ENCODE measurements around the gene CTDSPL.

The CTDSPL gene

GRCh38 chr3:37901721-37902120 is 40.0 kb downstream of the CTDSPL start:
- H3K36me3 ChIP-seq (ENCODE audit: insufficient read depth, low read length), result no peaks in the 10 kb centered on the region
- no peak overlapping the region for H3K27ac ChIP-seq
- H3K4me3 ChIP-seq, result no peak overlapping the region
- DNase-seq (ENCODE audit: low read depth, low spot score), result no peak
- H3K9ac ChIP-seq (ENCODE audit: insufficient read length), result no peak overlapping the region
- no peaks in the 10 kb centered on the region for H3K9me3 ChIP-seq (ENCODE audit: low read depth, low read length)
- TF ChIP-seq FOXP2 (optimal IDR thresholded peaks at IDR 0.05; ENCODE audit: control extremely low read depth, extremely low read length, insufficient read depth) (no peak), POLR2AphosphoS5 (IDR thresholded peaks at IDR 0.05; ENCODE audit: borderline replicate concordance, low read depth, low read length) (no peak), EZH2 (IDR thresholded peaks at IDR 0.05) (no peak)

- Histone ChIP-seq H3K27ac (no peak overlapping the region), H3K9ac (ENCODE audit: insufficient read length) (no peak overlapping the region), H3K36me3 (ENCODE audit: insufficient read depth, low read length) (no peaks in the 10 kb centered on the region), H3K9me3 (ENCODE audit: low read depth, low read length) (no peaks in the 10 kb centered on the region), H3K4me3 (no peak overlapping the region)
- TF ChIP-seq POLR2AphosphoS5 (IDR thresholded peaks at IDR 0.05; ENCODE audit: borderline replicate concordance, low read depth, low read length), result no peak
- no peak for TF ChIP-seq EZH2 (IDR thresholded peaks at IDR 0.05)
- no peak for TF ChIP-seq FOXP2 (optimal IDR thresholded peaks at IDR 0.05; ENCODE audit: control extremely low read depth, extremely low read length, insufficient read depth)
- no peak for DNase-seq (ENCODE audit: low read depth, low spot score)
Observed at GRCh38 chr3:37902674-37903073, 41.0 kb downstream of the CTDSPL start.

GRCh38 chr3:37903320-37903719 is 41.6 kb downstream of the CTDSPL start:
- Histone ChIP-seq H3K4me3 (no peak overlapping the region), H3K36me3 (ENCODE audit: insufficient read depth, low read length) (no peaks in the 10 kb centered on the region), H3K27ac (no peak overlapping the region), H3K9me3 (ENCODE audit: low read depth, low read length) (no peaks in the 10 kb centered on the region), H3K9ac (ENCODE audit: insufficient read length) (no peak overlapping the region)
- no peak for DNase-seq (ENCODE audit: low read depth, low spot score)
- TF ChIP-seq EZH2 (IDR thresholded peaks at IDR 0.05) (no peak), POLR2AphosphoS5 (IDR thresholded peaks at IDR 0.05; ENCODE audit: borderline replicate concordance, low read depth, low read length) (no peak)

- Histone ChIP-seq H3K36me3 (ENCODE audit: insufficient read depth, low read length) (no peaks in the 10 kb centered on the region), H3K27ac (no peak overlapping the region), H3K4me3 (no peak overlapping the region), H3K9ac (ENCODE audit: insufficient read length) (no peak overlapping the region), H3K9me3 (ENCODE audit: low read depth, low read length) (no peaks in the 10 kb centered on the region)
- TF ChIP-seq EZH2 (IDR thresholded peaks at IDR 0.05) (no peak), FOXP2 (optimal IDR thresholded peaks at IDR 0.05; ENCODE audit: control extremely low read depth, extremely low read length, insufficient read depth) (no peak), POLR2AphosphoS5 (IDR thresholded peaks at IDR 0.05; ENCODE audit: borderline replicate concordance, low read depth, low read length) (no peak)
- DNase-seq (ENCODE audit: low read depth, low spot score), result no peak
Observed at GRCh38 chr3:37903734-37904133, 42.1 kb downstream of the CTDSPL start.

- H3K9me3 ChIP-seq (ENCODE audit: low read depth, low read length), result no peaks in the 10 kb centered on the region
- H3K27ac ChIP-seq, result no peak overlapping the region
- TF ChIP-seq POLR2AphosphoS5 (IDR thresholded peaks at IDR 0.05; ENCODE audit: borderline replicate concordance, low read depth, low read length), result no peak
- TF ChIP-seq EZH2 (IDR thresholded peaks at IDR 0.05), result no peak
- no peak for TF ChIP-seq FOXP2 (optimal IDR thresholded peaks at IDR 0.05; ENCODE audit: control extremely low read depth, extremely low read length, insufficient read depth)
- DNase-seq (ENCODE audit: low read depth, low spot score), result no peak
- no peak overlapping the region for H3K4me3 ChIP-seq
- H3K9ac ChIP-seq (ENCODE audit: insufficient read length), result no peak overlapping the region
- no peaks in the 10 kb centered on the region for H3K36me3 ChIP-seq (ENCODE audit: insufficient read depth, low read length)
Observed at GRCh38 chr3:37904601-37905000, 42.9 kb downstream of the CTDSPL start.

- no peak overlapping the region for H3K27ac ChIP-seq
- no peaks in the 10 kb centered on the region for H3K9me3 ChIP-seq (ENCODE audit: low read depth, low read length)
- DNase-seq (ENCODE audit: low read depth, low spot score), result no peak
- H3K36me3 ChIP-seq (ENCODE audit: insufficient read depth, low read length), result no peaks in the 10 kb centered on the region
- TF ChIP-seq POLR2AphosphoS5 (IDR thresholded peaks at IDR 0.05; ENCODE audit: borderline replicate concordance, low read depth, low read length), result no peak
- H3K4me3 ChIP-seq, result no peak overlapping the region
- no peak overlapping the region for H3K9ac ChIP-seq (ENCODE audit: insufficient read length)
Observed at GRCh38 chr3:37905346-37905745, 43.7 kb downstream of the CTDSPL start.

GRCh38 chr3:37905987-37906674 is 44.5 kb downstream of the CTDSPL start:
- Histone ChIP-seq H3K9ac (ENCODE audit: insufficient read length) (no peak overlapping the region), H3K9me3 (ENCODE audit: low read depth, low read length) (no peaks in the 10 kb centered on the region), H3K27ac (no peak overlapping the region), H3K4me3 (no peak overlapping the region), H3K36me3 (ENCODE audit: insufficient read depth, low read length) (no peaks in the 10 kb centered on the region)
- TF ChIP-seq FOXP2 (optimal IDR thresholded peaks at IDR 0.05; ENCODE audit: control extremely low read depth, extremely low read length, insufficient read depth), result no peak
- TF ChIP-seq EZH2 (IDR thresholded peaks at IDR 0.05), result no peak
- no peak for TF ChIP-seq POLR2AphosphoS5 (IDR thresholded peaks at IDR 0.05; ENCODE audit: borderline replicate concordance, low read depth, low read length)
- DNase-seq (ENCODE audit: low read depth, low spot score), result no peak

- Histone ChIP-seq H3K9ac (ENCODE audit: insufficient read length) (no peak overlapping the region), H3K9me3 (ENCODE audit: low read depth, low read length) (no peaks in the 10 kb centered on the region), H3K27ac (no peak overlapping the region), H3K4me3 (no peak overlapping the region), H3K36me3 (ENCODE audit: insufficient read depth, low read length) (no peaks in the 10 kb centered on the region)
- no peak for DNase-seq (ENCODE audit: low read depth, low spot score)
- no peak for TF ChIP-seq EZH2 (IDR thresholded peaks at IDR 0.05)
- no peak for TF ChIP-seq FOXP2 (optimal IDR thresholded peaks at IDR 0.05; ENCODE audit: control extremely low read depth, extremely low read length, insufficient read depth)
- no peak for TF ChIP-seq POLR2AphosphoS5 (IDR thresholded peaks at IDR 0.05; ENCODE audit: borderline replicate concordance, low read depth, low read length)
Observed at GRCh38 chr3:37906734-37907282, 45.1 kb downstream of the CTDSPL start.

GRCh38 chr3:37907371-37907770 is 45.7 kb downstream of the CTDSPL start:
- Histone ChIP-seq H3K36me3 (ENCODE audit: insufficient read depth, low read length) (no peaks in the 10 kb centered on the region), H3K9me3 (ENCODE audit: low read depth, low read length) (no peaks in the 10 kb centered on the region), H3K27ac (no peak overlapping the region), H3K9ac (ENCODE audit: insufficient read length) (no peak overlapping the region), H3K4me3 (no peak overlapping the region)
- no peak for DNase-seq (ENCODE audit: low read depth, low spot score)
- no peak for TF ChIP-seq EZH2 (IDR thresholded peaks at IDR 0.05)
- TF ChIP-seq FOXP2 (optimal IDR thresholded peaks at IDR 0.05; ENCODE audit: control extremely low read depth, extremely low read length, insufficient read depth), result no peak
- TF ChIP-seq POLR2AphosphoS5 (IDR thresholded peaks at IDR 0.05; ENCODE audit: borderline replicate concordance, low read depth, low read length), result no peak
